HEK293 (cell line): Measurements from ENCODE around the gene RTRAF.

Experiments used
- ZBTB7A ChIP-seq: fragments of 450-650 bp; formaldehyde crosslinking; IDR thresholded peaks from 2 replicates; pipeline ENCODE4 v1.5.1; 2016; ENCODE audit warnings: low read depth, missing biosample characterization, missing genetic modification characterization
- ZNF555 ChIP-seq: fragments of 450-650 bp; formaldehyde crosslinking; conservative IDR thresholded peaks from 2 replicates; pipeline ENCODE4 v1.5.1; 2017; ENCODE audit warnings: missing biosample characterization, mild to moderate bottlenecking, missing genetic modification characterization, inconsistent platforms

DNA sequence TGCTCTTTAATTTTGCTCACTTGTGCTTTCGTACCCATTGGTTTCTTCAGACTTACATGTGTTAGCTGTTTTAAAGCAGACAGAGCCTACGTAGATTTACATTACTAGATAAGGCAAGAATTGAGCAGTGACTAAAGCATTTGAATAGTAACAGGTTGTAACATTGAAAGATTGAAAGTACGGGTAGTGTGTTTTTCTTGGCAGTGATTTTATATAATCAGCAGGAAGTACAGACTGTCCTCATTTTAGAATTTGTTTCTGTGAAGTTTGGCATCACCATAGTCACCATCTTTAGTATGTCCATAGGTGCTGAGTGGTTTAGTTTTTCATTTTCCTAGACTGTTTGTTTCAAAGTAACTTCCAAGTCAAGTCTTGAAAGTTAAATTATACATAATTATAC is 14.0 kb downstream of the RTRAF start:
- no peak for TF ChIP-seq ZNF555 (tag by site-specific recombination)
- no peak for TF ChIP-seq ZBTB7A
